GM13976 (cell line): ENCODE measurements around the gene ACTL10.
A peak's percentile ranks its signal among the peaks of the same experiment; 100 is the strongest.

Experiments used
- DNase-seq: peaks from one replicate; pipeline ENCODE4 v3.0.0; 2012; ENCODE audit warnings: low spot score
- in situ Hi-C: fragments of 300-500 bp; cut with MboI; formaldehyde crosslinking; loops from one replicate; pipeline ENCODE4 v1.12.0; 2022; ENCODE audit warnings: low sequenced_read_pairs, mixed read lengths, inconsistent platforms; ENCODE audit not compliant: unreplicated experiment
- TF ChIP-seq, protein P1 (sequence below): IDR thresholded peaks from 2 replicates; pipeline ENCODE4 v1.5.1; 2012; ENCODE audit warnings: borderline replicate concordance, mild to moderate bottlenecking; ENCODE audit not compliant: insufficient read depth; ENCODE audit errors: extremely low read depth, missing control alignments, control extremely low read depth

ACTL10 gene

DNA sequence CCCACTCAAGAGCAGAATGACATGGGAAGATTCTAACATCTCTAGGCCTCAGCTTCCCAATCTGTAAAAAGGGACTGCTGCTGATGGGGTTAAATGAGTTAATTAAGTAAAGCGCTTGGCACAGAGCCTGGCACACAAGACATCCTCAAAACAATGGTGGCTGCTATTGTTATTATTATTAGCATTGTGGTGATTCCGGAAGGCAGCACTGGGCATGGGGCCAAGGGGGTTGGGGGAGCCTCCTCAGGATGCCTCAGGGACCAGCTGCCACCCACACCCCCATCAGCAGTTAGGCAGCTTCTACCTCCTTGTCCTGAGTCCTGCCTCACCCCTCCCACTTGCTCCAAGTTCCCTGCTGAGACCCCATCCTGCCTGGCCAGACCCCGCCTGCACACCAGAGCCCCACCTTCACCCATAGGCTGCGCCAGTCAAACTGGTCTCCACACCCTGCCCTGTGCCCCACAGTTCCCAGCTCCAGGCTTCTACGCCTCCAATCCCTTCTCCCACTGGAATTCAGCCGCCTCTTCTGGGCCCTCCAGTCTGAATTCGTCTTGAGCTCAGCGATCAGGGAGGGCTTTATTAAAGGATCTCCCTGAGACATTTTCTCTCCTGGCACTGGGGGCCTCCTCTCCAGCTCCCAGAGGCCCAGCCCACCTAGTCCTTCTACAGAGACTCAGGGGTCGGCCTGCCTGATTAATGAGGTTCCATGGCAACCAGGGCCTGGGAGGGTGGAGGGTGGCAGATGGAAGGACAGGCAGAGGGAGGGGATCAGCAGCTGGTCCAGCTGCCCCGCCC, 18.0 kb downstream of the ACTL10 start:
- in situ Hi-C loops: no loop called here
- DNase-seq: no peak
- TF ChIP-seq, protein P1, sequence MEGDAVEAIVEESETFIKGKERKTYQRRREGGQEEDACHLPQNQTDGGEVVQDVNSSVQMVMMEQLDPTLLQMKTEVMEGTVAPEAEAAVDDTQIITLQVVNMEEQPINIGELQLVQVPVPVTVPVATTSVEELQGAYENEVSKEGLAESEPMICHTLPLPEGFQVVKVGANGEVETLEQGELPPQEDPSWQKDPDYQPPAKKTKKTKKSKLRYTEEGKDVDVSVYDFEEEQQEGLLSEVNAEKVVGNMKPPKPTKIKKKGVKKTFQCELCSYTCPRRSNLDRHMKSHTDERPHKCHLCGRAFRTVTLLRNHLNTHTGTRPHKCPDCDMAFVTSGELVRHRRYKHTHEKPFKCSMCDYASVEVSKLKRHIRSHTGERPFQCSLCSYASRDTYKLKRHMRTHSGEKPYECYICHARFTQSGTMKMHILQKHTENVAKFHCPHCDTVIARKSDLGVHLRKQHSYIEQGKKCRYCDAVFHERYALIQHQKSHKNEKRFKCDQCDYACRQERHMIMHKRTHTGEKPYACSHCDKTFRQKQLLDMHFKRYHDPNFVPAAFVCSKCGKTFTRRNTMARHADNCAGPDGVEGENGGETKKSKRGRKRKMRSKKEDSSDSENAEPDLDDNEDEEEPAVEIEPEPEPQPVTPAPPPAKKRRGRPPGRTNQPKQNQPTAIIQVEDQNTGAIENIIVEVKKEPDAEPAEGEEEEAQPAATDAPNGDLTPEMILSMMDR: no peak

DNA sequence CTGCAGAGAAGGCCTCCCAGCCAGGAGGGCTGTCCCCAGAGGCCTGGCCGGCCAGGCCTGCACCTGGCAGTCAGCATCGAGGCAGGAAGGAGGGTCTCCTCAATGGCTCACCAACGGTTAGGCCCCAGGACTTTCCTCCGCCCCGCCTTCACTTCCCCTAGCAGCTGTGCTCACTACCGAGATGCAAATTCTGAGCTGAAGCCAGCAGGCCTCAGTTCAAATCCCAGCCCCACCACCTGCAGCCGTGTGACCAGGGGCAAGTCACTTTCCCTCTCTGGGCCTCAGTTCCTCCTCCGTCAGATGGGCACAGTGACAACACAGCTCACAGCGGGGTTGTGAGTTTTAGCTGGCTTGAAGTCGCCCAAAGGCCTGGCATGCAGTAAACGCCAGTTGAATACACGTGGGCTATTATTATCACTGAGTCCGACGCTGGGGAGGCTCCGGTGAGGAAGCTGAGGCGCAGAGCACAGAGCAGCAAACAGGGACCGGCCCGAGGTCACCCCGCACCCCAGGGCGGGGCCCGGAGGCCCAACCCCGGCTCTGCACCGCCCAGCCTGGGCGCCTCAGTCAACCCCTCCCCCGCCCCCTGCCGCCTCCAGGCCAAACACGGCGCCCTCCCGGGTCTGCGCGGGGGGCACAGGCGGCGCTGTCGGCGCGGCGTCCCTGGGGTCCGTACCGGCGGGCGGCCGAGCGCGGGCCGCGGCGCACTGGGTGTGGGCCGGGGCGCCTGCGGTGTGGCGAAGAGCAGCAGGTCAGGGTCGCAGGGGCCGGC, 18.8 kb downstream of the ACTL10 start:
- in situ Hi-C loops: no loop called here
- peak; percentile 83 for DNase-seq
- TF ChIP-seq, protein P1: no peak

DNA sequence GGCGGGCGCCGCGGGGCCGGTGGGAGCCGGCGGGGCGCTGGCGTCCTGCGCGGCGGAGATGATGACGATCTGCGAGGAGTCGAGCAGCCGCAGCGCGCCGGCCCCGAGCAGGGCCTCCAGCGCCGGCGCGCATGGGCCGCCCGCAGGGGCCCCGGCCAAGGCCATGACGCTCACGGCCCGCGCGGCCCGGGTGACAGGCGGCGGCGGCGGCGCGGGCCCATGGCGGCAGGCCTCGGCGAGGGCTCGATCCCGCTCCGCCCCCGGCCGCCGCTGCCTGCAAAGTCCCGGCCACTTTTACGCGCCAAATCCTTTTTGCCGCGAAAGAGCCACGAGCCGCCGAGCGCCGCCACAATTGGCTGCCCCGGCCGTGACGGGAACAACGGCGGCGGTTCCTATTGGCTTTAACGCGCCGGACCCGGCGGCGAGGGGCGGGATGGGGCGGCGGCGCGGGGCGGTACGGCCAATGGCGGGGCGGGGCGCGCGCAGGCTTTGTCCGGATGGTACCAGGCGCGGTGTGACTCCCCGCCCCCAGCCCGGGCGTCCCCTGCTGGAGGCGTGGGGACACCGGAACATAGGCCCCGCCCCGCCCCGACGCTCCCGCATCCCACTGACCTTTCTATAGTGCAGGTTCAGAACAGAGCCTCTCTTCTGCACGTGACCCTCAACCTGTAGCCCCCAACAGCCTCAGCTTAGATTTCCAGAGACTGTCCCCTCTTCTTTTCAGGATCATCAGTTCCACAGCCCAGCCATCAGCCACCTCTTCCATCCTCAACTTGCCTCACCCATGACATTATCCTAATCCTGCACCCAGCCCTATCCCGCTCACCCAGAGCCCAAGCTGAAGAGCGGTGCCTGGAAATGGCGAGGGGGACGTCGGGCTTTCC, 19.6 kb downstream of the ACTL10 start, which contains the start of gene E2F1:
Gene E2F1, minus strand, starts transcription at position 286 of the 884 bp plus-strand sequence. Its CDS starts 121 bp downstream, at position 165.
- in situ Hi-C loops: no loop called here
- DNase-seq: peak; percentile 99
- TF ChIP-seq, protein P1: peak; percentile 24

DNA sequence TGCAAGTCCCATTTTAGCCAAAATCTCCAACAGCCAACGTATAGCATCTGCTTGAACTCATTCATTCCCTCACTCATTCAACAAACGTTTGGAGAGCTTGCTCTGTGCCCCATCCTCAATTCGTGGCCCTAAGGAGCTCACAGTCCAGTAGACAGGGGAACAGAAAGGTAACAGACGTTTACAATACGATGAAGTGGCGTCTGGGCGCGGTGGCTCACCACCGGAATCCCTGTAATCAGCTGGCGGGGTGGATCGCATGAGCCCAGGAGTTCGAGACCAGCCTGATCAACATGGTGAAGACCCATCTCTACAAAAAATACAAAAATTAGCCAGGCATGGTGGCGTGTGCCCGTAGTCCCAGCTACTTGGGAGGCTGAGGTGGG, 20.2 kb downstream of the ACTL10 start:
- in situ Hi-C loops: no loop called here
- TF ChIP-seq, protein P1: no peak
- no peak for DNase-seq

DNA sequence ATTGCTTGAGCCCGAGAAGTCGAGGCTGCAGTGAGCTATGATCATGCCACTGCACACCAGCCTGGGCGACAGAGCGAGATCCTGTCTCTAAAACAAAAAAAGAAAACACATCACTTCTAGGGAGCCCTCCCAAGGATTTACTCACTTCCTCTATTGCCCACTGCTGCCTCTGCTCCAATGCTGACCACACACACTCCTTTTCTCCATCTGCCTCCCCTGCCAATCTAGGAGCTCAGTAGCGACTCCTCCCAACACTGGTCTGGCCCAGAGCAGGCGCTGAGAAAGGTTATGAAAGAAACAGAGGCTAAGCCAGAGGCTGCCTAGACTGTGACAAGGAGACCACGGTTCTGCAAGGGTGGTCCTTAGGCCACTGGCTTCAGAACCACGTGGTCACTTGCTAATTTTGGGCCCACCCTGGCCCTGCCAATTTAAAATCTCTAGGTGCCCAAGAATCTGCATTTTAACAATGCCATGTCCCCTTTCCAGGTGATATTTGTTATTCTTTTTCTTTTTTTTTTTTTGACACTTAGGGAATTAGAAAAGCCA, 20.7 kb downstream of the ACTL10 start:
- TF ChIP-seq, protein P1: no peak
- DNase-seq: no peak
- in situ Hi-C loops: no loop called here
